IMR-90 (cell line): ENCODE results near the gene FREM3. TPM values are rescaled to one million over a fixed set of nuclear protein-coding genes. Genes with fewer than 3 reads are reported as not detected.

Source experiments
- ATAC-seq: fragments of 200-7000 bp; cut with Tn5 transposase; 2 replicates; pipeline ENCODE4 v1.9.1; 2020; ENCODE audit warnings: low read depth, mild to moderate bottlenecking, moderate library complexity
- BruUV-seq: library from RNA; stranded (reverse); fragments of 400-500 nt; replicated peaks from 2 replicates; lab custom pipeline; 2021; lab: Mats Ljungman, UMichigan
- CTCF ChIA-PET: fragments of 300-600 bp; formaldehyde crosslinking; extraction: SDS; loops from one replicate; lab custom pipeline; 2021; ENCODE audit warnings: antibody characterized with exemption; lab: Yijun Ruan, JAX
- POLR2A ChIA-PET: fragments of 300-600 bp; sonication (Branson Sonifier 250); formaldehyde crosslinking; loops from one replicate; lab custom pipeline; 2022; ENCODE audit warnings: antibody characterized with exemption; ENCODE audit not compliant: unreplicated experiment; lab: Charles Lee
- DNase-seq: peaks from one replicate; pipeline ENCODE4 v3.0.0; 2013
- H2AFZ ChIP-seq: replicated peaks from 2 replicates; pipeline ENCODE3; 2013; ENCODE audit warnings: low read length, mild to moderate bottlenecking; ENCODE audit not compliant: poor library complexity
- H2AK5ac ChIP-seq: 2 replicates; pipeline ENCODE4 v1.6.1; 2013; ENCODE audit warnings: low read depth, low read length, inconsistent platforms
- H2AK9ac ChIP-seq: replicated peaks from 2 replicates; pipeline ENCODE3; 2013; ENCODE audit warnings: mild to moderate bottlenecking, low read depth, low read length, moderate library complexity; ENCODE audit not compliant: poor library complexity
- H2BK120ac ChIP-seq: 2 replicates; pipeline ENCODE4 v1.6.1; 2013; ENCODE audit warnings: low read depth, low read length, inconsistent platforms
- H2BK15ac ChIP-seq: 3 replicates; pipeline ENCODE4 v1.6.1; 2013; ENCODE audit warnings: low read depth, low read length, inconsistent platforms
- H2BK20ac ChIP-seq: 2 replicates; pipeline ENCODE4 v1.6.1; 2013; ENCODE audit warnings: low read depth, mild to moderate bottlenecking, inconsistent platforms, low read length, moderate library complexity
- H2BK5ac ChIP-seq: 2 replicates; pipeline ENCODE4 v1.6.1; 2013; ENCODE audit warnings: mild to moderate bottlenecking, low read depth, low read length, inconsistent platforms; ENCODE audit not compliant: poor library complexity, severe bottlenecking
- H3K14ac ChIP-seq: replicated peaks from 2 replicates; pipeline ENCODE4 v1.6.1; 2013; ENCODE audit warnings: low read depth, low read length, inconsistent platforms
- H3K18ac ChIP-seq: 2 replicates; pipeline ENCODE4 v1.6.1; 2013; ENCODE audit warnings: low read depth, low read length, control low read depth
- H3K23ac ChIP-seq: 2 replicates; pipeline ENCODE4 v1.6.1; 2013; ENCODE audit warnings: low read depth, low read length, inconsistent platforms
- H3K27ac ChIP-seq: 2 replicates; pipeline ENCODE4 v1.5.1; 2013; ENCODE audit warnings: mild to moderate bottlenecking, control low read depth, low read length; ENCODE audit not compliant: insufficient read depth
- H3K27me3 ChIP-seq: 2 replicates; pipeline ENCODE4 v1.6.1; 2013; ENCODE audit warnings: low read length; ENCODE audit not compliant: control insufficient read depth, insufficient read depth
- H3K36me3 ChIP-seq: 2 replicates; pipeline ENCODE4 v1.6.1; 2013; ENCODE audit warnings: low read length, mixed read lengths; ENCODE audit not compliant: control insufficient read depth, insufficient read depth
- H3K4ac ChIP-seq: 2 replicates; pipeline ENCODE4 v1.6.1; 2013; ENCODE audit warnings: low read depth, low read length, inconsistent platforms
- H3K4me1 ChIP-seq: 2 replicates; pipeline ENCODE4 v1.6.1; 2013; ENCODE audit warnings: low read length, mixed read lengths; ENCODE audit not compliant: control insufficient read depth, insufficient read depth
- H3K4me2 ChIP-seq: 2 replicates; pipeline ENCODE4 v1.6.1; 2013; ENCODE audit warnings: low read depth, mild to moderate bottlenecking, control low read depth, low read length, moderate library complexity
- H3K4me3 ChIP-seq: 2 replicates; pipeline ENCODE4 v1.5.1; 2013; ENCODE audit warnings: low read depth, mild to moderate bottlenecking, control low read depth, low read length, moderate library complexity; ENCODE audit not compliant: insufficient read depth
- H3K56ac ChIP-seq: 2 replicates; pipeline ENCODE4 v1.6.1; 2013; ENCODE audit warnings: low read length, inconsistent platforms; ENCODE audit not compliant: insufficient read depth; ENCODE audit errors: extremely low read depth
- H3K79me1 ChIP-seq, 2 experiments: 2 replicates each; pipeline ENCODE4 v1.6.1; 2013; ENCODE audit warnings: low read length in 2 of 2, inconsistent platforms in 1 of 2, low read depth in 1 of 2
- H3K9ac ChIP-seq: 2 replicates; pipeline ENCODE4 v1.6.1; 2013; ENCODE audit warnings: low read depth, low read length, control low read depth
- H3K9me1 ChIP-seq: 2 replicates; pipeline ENCODE4 v1.6.1; 2013; ENCODE audit warnings: low read length, inconsistent platforms; ENCODE audit not compliant: insufficient read depth
- H3K9me3 ChIP-seq: 2 replicates; pipeline ENCODE4 v1.6.1; 2013; ENCODE audit warnings: low read length; ENCODE audit not compliant: control insufficient read depth, insufficient read depth
- H4K20me1 ChIP-seq: 2 replicates; pipeline ENCODE4 v1.6.1; 2013; ENCODE audit warnings: low read length, inconsistent platforms; ENCODE audit not compliant: insufficient read depth
- H4K5ac ChIP-seq: 2 replicates; pipeline ENCODE4 v1.6.1; 2013; ENCODE audit warnings: mild to moderate bottlenecking, low read depth, low read length, control low read depth
- H4K8ac ChIP-seq, 2 experiments: 2 replicates each; pipeline ENCODE4 v1.6.1; 2013; ENCODE audit warnings: low read depth in 2 of 2, low read length in 2 of 2, control low read depth in 1 of 2, inconsistent platforms in 1 of 2
- H4K91ac ChIP-seq: 2 replicates; pipeline ENCODE4 v1.6.1; 2013; ENCODE audit warnings: low read depth, low read length, inconsistent platforms; ENCODE audit not compliant: insufficient read depth
- BHLHE40 ChIP-seq: fragments of 150-350 bp; IDR thresholded peaks from 2 replicates; pipeline ENCODE4 v1.6.1; 2016; ENCODE audit warnings: mild to moderate bottlenecking, low read depth, low read length
- CEBPB ChIP-seq: IDR thresholded peaks from 2 replicates; pipeline ENCODE4 v1.6.1; 2012; ENCODE audit warnings: low read depth, low read length, improper control_type of control experiment
- CHD1 ChIP-seq: IDR thresholded peaks from 2 replicates; pipeline ENCODE4 v1.6.1; 2012; ENCODE audit warnings: low read depth, low read length, improper control_type of control experiment
- FOS ChIP-seq: fragments of 150-350 bp; IDR thresholded peaks from 2 replicates; pipeline ENCODE4 v1.6.1; 2016; ENCODE audit warnings: low read depth, low read length
- MAZ ChIP-seq: IDR thresholded peaks from 2 replicates; pipeline ENCODE4 v1.6.1; 2012; ENCODE audit warnings: low read depth, mild to moderate bottlenecking, low read length, improper control_type of control experiment, moderate library complexity, borderline replicate concordance
- MXI1 ChIP-seq: IDR thresholded peaks from 2 replicates; pipeline ENCODE4 v1.6.1; 2012; ENCODE audit warnings: low read depth, mild to moderate bottlenecking, low read length, moderate library complexity, borderline replicate concordance
- POLR2A ChIP-seq: IDR thresholded peaks from 2 replicates; pipeline ENCODE4 v1.6.1; 2012; ENCODE audit warnings: mild to moderate bottlenecking, low read depth, low read length
- RAD21 ChIP-seq: IDR thresholded peaks from 2 replicates; pipeline ENCODE4 v1.6.1; 2012; ENCODE audit warnings: low read length, improper control_type of control experiment
- RCOR1 ChIP-seq: IDR thresholded peaks from 2 replicates; pipeline ENCODE4 v1.6.1; 2012; ENCODE audit warnings: mild to moderate bottlenecking, low read length, improper control_type of control experiment; ENCODE audit not compliant: insufficient replicate concordance
- RFX5 ChIP-seq: IDR thresholded peaks from 2 replicates; pipeline ENCODE4 v1.8.0; 2012; ENCODE audit warnings: low read depth, mild to moderate bottlenecking, low read length, moderate library complexity
- SMC3 ChIP-seq: fragments of 150-350 bp; IDR thresholded peaks from 2 replicates; pipeline ENCODE4 v1.6.1; 2016; ENCODE audit warnings: low read depth, mild to moderate bottlenecking, antibody characterized with exemption, low read length, moderate library complexity
- dilution Hi-C: fragments of 300-500 bp; cut with HindIII; formaldehyde crosslinking; loops from one replicate; pipeline ENCODE4 v1.14.3; 2018; ENCODE audit warnings: low sequenced_read_pairs; ENCODE audit not compliant: unreplicated experiment
- in situ Hi-C: fragments of 300-500 bp; cut with MboI; formaldehyde crosslinking; loops from 3 replicates; pipeline ENCODE4 v1.14.3; 2019; ENCODE audit warnings: low sequenced_read_pairs, inconsistent platforms, mixed read lengths
- intact Hi-C: fragments of 100-400 bp; cut with micrococcal nuclease; formaldehyde crosslinking; loops from 2 replicates; pipeline ENCODE4 v1.10.0; 2022
- polyA plus RNA-seq, 3 experiments: library from polyadenylated mRNA; depleted of rRNA; stranded (reverse); fragments of >200 nt; gene quantifications; 2 replicates each; pipeline ENCODE4 v1.2.3, GENCODE V29; 2012; ENCODE audit warnings: low replicate concordance in 1 of 3
- total RNA-seq: library from RNA; depleted of rRNA; stranded (reverse); fragments of >200 nt; gene quantifications from 2 replicates; pipeline ENCODE4 v1.2.3, GENCODE V29; 2012
- TF ChIP-seq, protein P1 (sequence below): fragments of 150-350 bp; IDR thresholded peaks from 2 replicates; pipeline ENCODE4 v1.6.1; 2016; ENCODE audit warnings: low read depth, mild to moderate bottlenecking, low read length, moderate library complexity, borderline replicate concordance
- TF ChIP-seq, protein P2 (sequence below): conservative IDR thresholded peaks from 2 replicates; pipeline ENCODE4 v1.5.1; 2012; ENCODE audit warnings: mild to moderate bottlenecking, low read depth, low read length, improper control_type of control experiment
- TF ChIP-seq, protein P3 (sequence below): fragments of 150-350 bp; IDR thresholded peaks from 2 replicates; pipeline ENCODE4 v1.6.1; 2017; ENCODE audit warnings: mild to moderate bottlenecking, antibody characterized with exemption, low read length, low read depth

FREM3 gene
- total and polyA plus RNA-seq, 2 of the 4 experiments (the other 2 are of a cell fraction): not detected

DNA sequence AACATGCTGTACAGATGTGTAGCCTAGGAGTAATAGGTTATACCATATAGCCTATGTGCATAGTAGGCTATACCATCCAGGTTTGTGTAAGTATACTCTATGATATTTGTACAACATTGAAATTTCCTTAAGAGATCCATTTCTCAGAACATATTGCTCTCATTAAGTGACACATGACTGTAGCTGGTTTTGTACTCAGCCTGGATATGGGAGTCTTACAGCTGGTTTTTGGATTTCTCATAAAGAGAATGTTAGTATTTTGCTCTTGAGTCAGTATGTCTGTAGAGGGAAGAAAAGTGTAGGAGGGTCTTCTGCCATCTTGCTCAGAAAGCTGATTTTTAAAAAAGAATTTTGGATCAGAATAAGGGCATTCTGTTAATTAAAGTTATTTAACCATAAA is 101.7 kb downstream of the FREM3 start:
- no peaks in the 10 kb centered on the region for H3K9me1 ChIP-seq
- no peak overlapping the region for H3K4me3 ChIP-seq
- no peaks in the 10 kb centered on the region for H3K27me3 ChIP-seq
- in situ Hi-C loops: no loop called here
- H4K8ac ChIP-seq: no peak overlapping the region
- no peak overlapping the region for H3K9ac ChIP-seq
- no peak overlapping the region for H4K5ac ChIP-seq
- no peak overlapping the region for H2BK15ac ChIP-seq
- H3K9me3 ChIP-seq: no peaks in the 10 kb centered on the region
- H2BK5ac ChIP-seq: no peak overlapping the region
- H3K18ac ChIP-seq: no peak overlapping the region
- no peak overlapping the region for H2BK20ac ChIP-seq
- no peak overlapping the region for H3K4ac ChIP-seq
- ATAC-seq (no peak), DNase-seq (no peak)
- no peak overlapping the region for H2BK120ac ChIP-seq
- CTCF ChIA-PET: no interaction called here
- dilution Hi-C loops: no loop called here
- no peak for TF ChIP-seq RCOR1
- no peak for TF ChIP-seq CHD1
- no peak for TF ChIP-seq FOS
- no peak for TF ChIP-seq SMC3
- TF ChIP-seq, protein P1, sequence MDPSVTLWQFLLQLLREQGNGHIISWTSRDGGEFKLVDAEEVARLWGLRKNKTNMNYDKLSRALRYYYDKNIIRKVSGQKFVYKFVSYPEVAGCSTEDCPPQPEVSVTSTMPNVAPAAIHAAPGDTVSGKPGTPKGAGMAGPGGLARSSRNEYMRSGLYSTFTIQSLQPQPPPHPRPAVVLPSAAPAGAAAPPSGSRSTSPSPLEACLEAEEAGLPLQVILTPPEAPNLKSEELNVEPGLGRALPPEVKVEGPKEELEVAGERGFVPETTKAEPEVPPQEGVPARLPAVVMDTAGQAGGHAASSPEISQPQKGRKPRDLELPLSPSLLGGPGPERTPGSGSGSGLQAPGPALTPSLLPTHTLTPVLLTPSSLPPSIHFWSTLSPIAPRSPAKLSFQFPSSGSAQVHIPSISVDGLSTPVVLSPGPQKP: no peak
- no peak for TF ChIP-seq RAD21
- no peak for TF ChIP-seq MAZ
- TF ChIP-seq, protein P2, sequence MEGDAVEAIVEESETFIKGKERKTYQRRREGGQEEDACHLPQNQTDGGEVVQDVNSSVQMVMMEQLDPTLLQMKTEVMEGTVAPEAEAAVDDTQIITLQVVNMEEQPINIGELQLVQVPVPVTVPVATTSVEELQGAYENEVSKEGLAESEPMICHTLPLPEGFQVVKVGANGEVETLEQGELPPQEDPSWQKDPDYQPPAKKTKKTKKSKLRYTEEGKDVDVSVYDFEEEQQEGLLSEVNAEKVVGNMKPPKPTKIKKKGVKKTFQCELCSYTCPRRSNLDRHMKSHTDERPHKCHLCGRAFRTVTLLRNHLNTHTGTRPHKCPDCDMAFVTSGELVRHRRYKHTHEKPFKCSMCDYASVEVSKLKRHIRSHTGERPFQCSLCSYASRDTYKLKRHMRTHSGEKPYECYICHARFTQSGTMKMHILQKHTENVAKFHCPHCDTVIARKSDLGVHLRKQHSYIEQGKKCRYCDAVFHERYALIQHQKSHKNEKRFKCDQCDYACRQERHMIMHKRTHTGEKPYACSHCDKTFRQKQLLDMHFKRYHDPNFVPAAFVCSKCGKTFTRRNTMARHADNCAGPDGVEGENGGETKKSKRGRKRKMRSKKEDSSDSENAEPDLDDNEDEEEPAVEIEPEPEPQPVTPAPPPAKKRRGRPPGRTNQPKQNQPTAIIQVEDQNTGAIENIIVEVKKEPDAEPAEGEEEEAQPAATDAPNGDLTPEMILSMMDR: no peak
- no peak for TF ChIP-seq BHLHE40
- TF ChIP-seq CEBPB: no peak
- TF ChIP-seq, protein P3, sequence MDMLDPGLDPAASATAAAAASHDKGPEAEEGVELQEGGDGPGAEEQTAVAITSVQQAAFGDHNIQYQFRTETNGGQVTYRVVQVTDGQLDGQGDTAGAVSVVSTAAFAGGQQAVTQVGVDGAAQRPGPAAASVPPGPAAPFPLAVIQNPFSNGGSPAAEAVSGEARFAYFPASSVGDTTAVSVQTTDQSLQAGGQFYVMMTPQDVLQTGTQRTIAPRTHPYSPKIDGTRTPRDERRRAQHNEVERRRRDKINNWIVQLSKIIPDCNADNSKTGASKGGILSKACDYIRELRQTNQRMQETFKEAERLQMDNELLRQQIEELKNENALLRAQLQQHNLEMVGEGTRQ: no peak
- no peak for TF ChIP-seq MXI1
- TF ChIP-seq POLR2A: no peak
- TF ChIP-seq RFX5: no peak
- H3K4me1 ChIP-seq: no peaks in the 10 kb centered on the region
- H3K4me2 ChIP-seq: no peak overlapping the region
- POLR2A ChIA-PET: no interaction called here
- H4K91ac ChIP-seq: no peak overlapping the region
- no peak overlapping the region for H2AFZ ChIP-seq
- H3K56ac ChIP-seq: no peak overlapping the region
- H3K27ac ChIP-seq: no peak overlapping the region
- H3K23ac ChIP-seq: no peak overlapping the region
- H2AK5ac ChIP-seq: no peak overlapping the region
- no peak overlapping the region for H3K14ac ChIP-seq
- no peaks in the 10 kb centered on the region for H3K36me3 ChIP-seq
- no TSS peak for BruUV-seq
- no peaks in the 10 kb centered on the region for H3K79me1 ChIP-seq
- no peak overlapping the region for H2AK9ac ChIP-seq
- H4K20me1 ChIP-seq: no peaks in the 10 kb centered on the region
- intact Hi-C loops: no loop called here
